Heart left ventricle (tissue), 16 donors: ENCODE measurements around the gene RAB9B. TPM values are rescaled to one million over a fixed set of nuclear protein-coding genes. Genes with fewer than 3 reads are reported as not detected.
"Not testable (repeated sequence)": the region's sequence is repeated elsewhere in the genome, so short reads cannot be mapped to it uniquely, and the experiment has no call there.

ENCODE experiments used
- ATAC-seq, 4 donors: fragments of 200-7000 bp; cut with Tn5 transposase; one replicate each; pipeline ENCODE4 v1.9.1; 2020 to 2022; ENCODE audit warnings: moderate library complexity in 4 of 4, mild to moderate bottlenecking in 3 of 4, moderate number of reproducible peaks in 1 of 4
- DNase-seq, 5 donors: peaks; one replicate each; pipeline ENCODE4 v3.0.0-alpha.2; 2020
- H3K27ac ChIP-seq, 12 donors: fragments of 200-600 bp; sonication (generic) in 4 of 12; one replicate each; pipeline versions ENCODE4 v1.5.0 to v1.8.0; 2016 to 2022; ENCODE audit warnings: mild to moderate bottlenecking in 2 of 12
- H3K27me3 ChIP-seq, 9 donors: fragments of 200-600 bp; sonication (generic) in 2 of 9; one replicate each; pipeline versions ENCODE4 v1.5.1 to v1.8.0; 2016 to 2022; ENCODE audit warnings: mild to moderate bottlenecking in 3 of 9
- H3K36me3 ChIP-seq, 9 donors: fragments of 200-600 bp; sonication (generic) in 2 of 9; one replicate each; pipeline versions ENCODE4 v1.5.0 to v1.8.0; 2018 to 2022; ENCODE audit warnings: mild to moderate bottlenecking in 2 of 9
- H3K4me1 ChIP-seq, 12 donors: fragments of 200-600 bp; sonication (generic) in 4 of 12; one replicate each; pipeline versions ENCODE4 v1.5.0 to v1.8.0; 2016 to 2022; ENCODE audit warnings: mild to moderate bottlenecking in 3 of 12
- H3K4me3 ChIP-seq, 12 donors: fragments of 200-600 bp; sonication (generic) in 4 of 12; one replicate each; pipeline versions ENCODE4 v1.5.0 to v1.8.0; 2017 to 2022; ENCODE audit warnings: mild to moderate bottlenecking in 9 of 12, moderate library complexity in 4 of 12
- H3K9me3 ChIP-seq, 12 donors: fragments of 200-600 bp; sonication (generic) in 4 of 12; one replicate each; pipeline versions ENCODE4 v1.5.0 to v1.8.0; 2016 to 2022; ENCODE audit warnings: mild to moderate bottlenecking in 1 of 12
- CTCF ChIP-seq, 12 donors: fragments of 200-600 bp; sonication (generic) in 4 of 12; IDR thresholded peaks; one replicate each; pipeline versions ENCODE4 v1.5.0 to v1.8.0; 2018 to 2022; ENCODE audit warnings: antibody characterized with exemption in 12 of 12, mild to moderate bottlenecking in 5 of 12
- POLR2A ChIP-seq, 2 donors: fragments of 450-650 bp; IDR thresholded peaks; one replicate each; pipeline ENCODE4 v1.6.1; 2017; ENCODE audit warnings: antibody characterized with exemption in 2 of 2, mild to moderate bottlenecking in 2 of 2, moderate library complexity in 2 of 2
- WGBS, 4 donors: extraction: QIAGEN DNeasy Blood & Tissue Kit in 2 of 4; methylation state at CpG; one replicate each; pipeline versions ENCODE4 v1.1.5 to v1.1.7; 2013 to 2018; 5-methylcytosine and 5-hydroxymethylcytosine counted together
- intact Hi-C, 10 donors: fragments of 100-400 bp; cut with DNase I; formaldehyde crosslinking; loops; one replicate each; pipeline versions ENCODE4 v1.11.1 to v1.14.2; 2022
- polyA plus RNA-seq, 2 donors: library from polyadenylated mRNA; stranded (reverse); fragments of 200-250 nt; gene quantifications; one replicate each; pipeline ENCODE4 v1.2.3, GENCODE V29; 2013
- total RNA-seq, 9 donors: library from RNA; depleted of rRNA in 2 of 9; stranded (reverse); fragments of >200 nt in 2 of 9; fragmentation: NEBNext Ultra II Directional in 3 of 9; extraction: Animal tissue kit (Norgen Biotek cat#: 25700) in 3 of 9; gene quantifications; one replicate each; pipeline versions ENCODE4 v1.1.0 to v1.2.4, GENCODE V29; 2016 to 2023
- donor health status: ischemic (EF 13 %, LVEDD 7.1; RV severe dilation, severe dysfunction).
- donor health status: healthy with polysubstance abuse.
- donor health status: DM: no; HTN: yes; CAD: no.
- donor health status: DM: no; HTN: no; CAD: no.
- donor health status: ischemic (EF 25% LVEDD 6.9; RV normal size, moderate dysfunction).
- donor health status: ischemic (EF 25% LVEDD 5.7; RV mildly dilated, moderate dysfunction).
- donor health status: healthy.
- donor health status: DM: yes; HTN: yes; CAD: no.
- donor health status: ischemic (EF 35%, LVEDD 5.7; RV mildly dilated, moderate dysfunction).
- donor health status: nonischemic (EF 11% LVEDD 7.7; RV severe dilation, severe dysfunction).
- donor health status: DM: yes; HTN: yes; CAD: no.
- donor health status: PGD.
- donor health status: ischemic (EF 29% LVEDD 5.4; RV normal size, mild dysfunction).
- donor health status: nonischemic (EF 23%, LVEDD 6.1; RV moderate dilation, normal function).

RAB9B gene
- total and polyA plus RNA-seq, 11 donors: 6.8 to 44.7 (median 26.7) TPM

GRCh38 chrX:103823591-103823990 is 8.5 kb downstream of the RAB9B start:
- DNase-seq (no peak), ATAC-seq (no peak)
- Histone ChIP-seq H3K27ac (no peak overlapping the region), H3K4me3 (no peak overlapping the region), H3K4me1 (peaks cover 0 to 5% (median 0%) of the 10 kb centered on the region in 12 donors), H3K36me3 (no peaks in the 10 kb centered on the region), H3K9me3 (no peaks in the 10 kb centered on the region), H3K27me3 (peaks cover 0 to 11% (median 0%) of the 10 kb centered on the region in 9 donors)
- intact Hi-C loops: no loop called here
- no peak for TF ChIP-seq CTCF (IDR thresholded peaks at IDR 0.05)
- TF ChIP-seq POLR2A (IDR thresholded peaks at IDR 0.05): no peak

GRCh38 chrX:103820802-103821201 is 11.3 kb downstream of the RAB9B start:
- WGBS, 4 donors: 94 to 97% (median 96%) methylated on average over 3 to 6 of the region's 6 CpGs
- H3K36me3 ChIP-seq, H3K27ac ChIP-seq, DNase-seq, H3K4me1 ChIP-seq, intact Hi-C loops, H3K27me3 ChIP-seq, H3K9me3 ChIP-seq, H3K4me3 ChIP-seq, ATAC-seq: not testable (repeated sequence)

- no peak for DNase-seq
- intact Hi-C loops: loop anchor here (1.0 to 10.0 kb wide), 8 partner anchors 104 to 287 kb away; partner anchors contain the start of genes TMEM31 (in 5 of the 10) and MORF4L2 (in 3 of the 10)
- H3K4me3 ChIP-seq: no peak overlapping the region
- ATAC-seq: peak in 1 of 4 donors; percentile 46
- H3K36me3 ChIP-seq: no peaks in the 10 kb centered on the region
- no peaks in the 10 kb centered on the region for H3K4me1 ChIP-seq
- TF ChIP-seq POLR2A (IDR thresholded peaks at IDR 0.05): no peak
- TF ChIP-seq CTCF (IDR thresholded peaks at IDR 0.05): no peak
- no peaks in the 10 kb centered on the region for H3K27me3 ChIP-seq
- WGBS, 4 donors: 56 to 66% (median 64%) methylated on average over 7 of the region's 7 CpGs
- H3K27ac ChIP-seq: no peak overlapping the region
- H3K9me3 ChIP-seq: no peaks in the 10 kb centered on the region
Observed at GRCh38 chrX:103818842-103819619, 13.0 kb downstream of the RAB9B start.

- Histone ChIP-seq H3K4me1 (no peaks in the 10 kb centered on the region), H3K4me3 (no peak overlapping the region), H3K27ac (no peak overlapping the region), H3K9me3 (no peaks in the 10 kb centered on the region), H3K27me3 (peaks cover 0 to 9% (median 0%) of the 10 kb centered on the region in 9 donors), H3K36me3 (no peaks in the 10 kb centered on the region)
- WGBS, 4 donors: 18 to 27% (median 22%) methylated on average over 5 of the region's 5 CpGs
- TF ChIP-seq CTCF (IDR thresholded peaks at IDR 0.05) (peak; percentile 48 to 91 (median 72)), POLR2A (IDR thresholded peaks at IDR 0.05) (no peak)
- DNase-seq: no peak
- intact Hi-C loops: loop anchor here (1.0 to 10.0 kb wide), 7 partner anchors 103 to 285 kb away; partner anchors contain the start of genes TMEM31 (in 5 of the 10) and MORF4L2 (in 3 of the 10)
- ATAC-seq: no peak
Observed at GRCh38 chrX:103817502-103817901, 14.6 kb downstream of the RAB9B start.

GRCh38 chrX:103817101-103817500 is 15.0 kb downstream of the RAB9B start:
- not testable (repeated sequence) for H3K4me1 ChIP-seq, H3K36me3 ChIP-seq, DNase-seq, ATAC-seq, H3K4me3 ChIP-seq, H3K9me3 ChIP-seq, H3K27ac ChIP-seq
- H3K27me3 ChIP-seq: peaks cover 0 to 13% (median 0%) of the 10 kb centered on the region in 9 donors
- intact Hi-C loops: loop anchor here (1.0 to 10.0 kb wide), 7 partner anchors 102 to 285 kb away; partner anchors contain the start of genes TMEM31 (in 5 of the 10) and MORF4L2 (in 3 of the 10)
- WGBS, 4 donors: 38 to 46% (median 41%) methylated on average over 5 of the region's 5 CpGs
